ENCODE results near the gene CHIC2.

GRCh38 chr4:54016504-54016903 is 47.9 kb downstream of the CHIC2 start:
- no peak for TF ChIP-seq GATA2 (IDR thresholded peaks at IDR 0.05; ENCODE audit: low read depth, low read length)
- no peak for TF ChIP-seq GATA3 (IDR thresholded peaks at IDR 0.05; ENCODE audit: low read depth, low read length)

Measured in SH-SY5Y (cell line).